ENCODE measurements around the gene GSTP1.
"Not testable (repeated sequence)": the region's sequence is repeated elsewhere in the genome, so short reads cannot be mapped to it uniquely, and the experiment has no call there.

The GSTP1 gene

GRCh38 chr11:67562963-67563704, 20.5 kb upstream of the GSTP1 start:
- DNase-seq (ENCODE audit: low read depth in 1 of 2, low spot score in 1 of 2), result no peak

GRCh38 chr11:67563705-67564114, 19.9 kb upstream of the GSTP1 start:
- not testable (repeated sequence) for DNase-seq (ENCODE audit: low read depth in 1 of 2, low spot score in 1 of 2)

GRCh38 chr11:67564230-67564629, 19.4 kb upstream of the GSTP1 start:
- no peak for DNase-seq (ENCODE audit: low read depth in 1 of 2, low spot score in 1 of 2)

- no peak for DNase-seq (ENCODE audit: low read depth in 1 of 2, low spot score in 1 of 2)
Observed at GRCh38 chr11:67571443-67571842, 12.2 kb upstream of the GSTP1 start.

GRCh38 chr11:67572305-67572704, 11.3 kb upstream of the GSTP1 start:
- DNase-seq (ENCODE audit: low read depth in 1 of 2, low spot score in 1 of 2), result no peak

GRCh38 chr11:67572747-67573419, 10.7 kb upstream of the GSTP1 start:
- no peak for DNase-seq (ENCODE audit: low read depth in 1 of 2, low spot score in 1 of 2)

- no peak for DNase-seq (ENCODE audit: low read depth in 1 of 2, low spot score in 1 of 2)
Observed at GRCh38 chr11:67574938-67575337, 8.7 kb upstream of the GSTP1 start.

GRCh38 chr11:67576735-67577475, 6.7 kb upstream of the GSTP1 start:
- DNase-seq (ENCODE audit: low read depth in 1 of 2, low spot score in 1 of 2), result no peak

GRCh38 chr11:67577951-67578350, 5.7 kb upstream of the GSTP1 start:
- DNase-seq (ENCODE audit: low read depth in 1 of 2, low spot score in 1 of 2), result no peak

- DNase-seq (ENCODE audit: low read depth in 1 of 2, low spot score in 1 of 2), result no peak
Observed at GRCh38 chr11:67581469-67581868, 2.1 kb upstream of the GSTP1 start.

GRCh38 chr11:67582011-67582410, 1.6 kb upstream of the GSTP1 start:
- no peak for DNase-seq (ENCODE audit: low read depth in 1 of 2, low spot score in 1 of 2)

- no peak for DNase-seq (ENCODE audit: low read depth in 1 of 2, low spot score in 1 of 2)
Observed at GRCh38 chr11:67584205-67584880, 731 bp downstream of the GSTP1 start.

GRCh38 chr11:67584881-67585873, 1.6 kb downstream of the GSTP1 start:
- no peak for DNase-seq (ENCODE audit: low read depth in 1 of 2, low spot score in 1 of 2)

GRCh38 chr11:67585911-67586310, 2.3 kb downstream of the GSTP1 start:
- no peak for DNase-seq (ENCODE audit: low read depth in 1 of 2, low spot score in 1 of 2)

GRCh38 chr11:67586568-67587250, 3.1 kb downstream of the GSTP1 start:
- DNase-seq (ENCODE audit: low read depth in 1 of 2, low spot score in 1 of 2), result no peak

GRCh38 chr11:67588136-67588503, 4.5 kb downstream of the GSTP1 start:
- DNase-seq (ENCODE audit: low read depth in 1 of 2, low spot score in 1 of 2), result no peak

GRCh38 chr11:67588899-67589415, 5.3 kb downstream of the GSTP1 start:
- not testable (repeated sequence) for DNase-seq (ENCODE audit: low read depth in 1 of 2, low spot score in 1 of 2)

GRCh38 chr11:67592880-67593564, 9.4 kb downstream of the GSTP1 start:
- DNase-seq (ENCODE audit: low read depth in 1 of 2, low spot score in 1 of 2), result no peak

- DNase-seq (ENCODE audit: low read depth in 1 of 2, low spot score in 1 of 2), result no peak
Observed at GRCh38 chr11:67593565-67593905, 9.9 kb downstream of the GSTP1 start.

Measured in activated T-helper 1 cell treated with anti-CD3 and anti-CD28 coated beads, Interleukin-2, amount 50 U/mL, for 16 hours (primary cell).